Fibroblast of lung (primary cell): Measurements from ENCODE around the gene FKBP2. TPM values are rescaled to one million over a fixed set of nuclear protein-coding genes. Genes with fewer than 3 reads are reported as not detected.

Source experiments
- DNase-seq, 2 donors: peaks; one replicate each; pipeline versions ENCODE4 v3.0.0 to v3.0.0-alpha.2; 2010; ENCODE audit warnings: low read depth in 2 of 2
- H2AFZ ChIP-seq: 2 replicates; pipeline ENCODE4 v1.5.1; 2012; ENCODE audit warnings: low read length, control low read depth, inconsistent platforms
- H3K27ac ChIP-seq: 2 replicates; pipeline ENCODE4 v1.5.1; 2011; ENCODE audit warnings: low read length, control low read depth; ENCODE audit not compliant: insufficient read depth
- H3K27me3 ChIP-seq: 2 replicates; pipeline ENCODE4 v1.5.1; 2011; ENCODE audit warnings: mild to moderate bottlenecking, low read length; ENCODE audit not compliant: control insufficient read depth, insufficient read depth
- H3K36me3 ChIP-seq: 2 replicates; pipeline ENCODE4 v1.5.1; 2011; ENCODE audit warnings: low read length; ENCODE audit not compliant: control insufficient read depth, insufficient read depth
- H3K4me1 ChIP-seq: 2 replicates; pipeline ENCODE4 v1.5.1; 2011; ENCODE audit warnings: low read length; ENCODE audit not compliant: control insufficient read depth, insufficient read depth; ENCODE audit errors: extremely low read depth
- H3K4me2 ChIP-seq: 2 replicates; pipeline ENCODE4 v1.5.1; 2011; ENCODE audit warnings: low read length, control low read depth; ENCODE audit not compliant: insufficient read depth; ENCODE audit errors: extremely low read depth
- H3K4me3 ChIP-seq, 4 experiments: fragments of 200-600 bp in 1 of 4; sonication (generic) in 1 of 4; replicated peaks in 1 of 4; 2 replicates each; pipeline ENCODE4 v1.5.1; 2011 to 2016; ENCODE audit warnings: low read length in 4 of 4, low read depth in 3 of 4, mild to moderate bottlenecking in 3 of 4, control low read depth in 2 of 4, inconsistent platforms in 1 of 4, mixed read lengths in 1 of 4; ENCODE audit not compliant: insufficient read depth in 1 of 4; ENCODE audit errors: control extremely low read depth in 1 of 4
- H3K79me2 ChIP-seq: 2 replicates; pipeline ENCODE4 v1.5.1; 2012; ENCODE audit warnings: mild to moderate bottlenecking, low read length, inconsistent platforms; ENCODE audit not compliant: control insufficient read depth, insufficient read depth
- H3K9ac ChIP-seq: 2 replicates; pipeline ENCODE4 v1.5.1; 2011; ENCODE audit warnings: mild to moderate bottlenecking, low read length, control low read depth; ENCODE audit not compliant: insufficient read depth
- H3K9me3 ChIP-seq: 2 replicates; pipeline ENCODE4 v1.5.1; 2012; ENCODE audit warnings: low read depth, low read length; ENCODE audit not compliant: control insufficient read depth, insufficient read depth
- H4K20me1 ChIP-seq: 2 replicates; pipeline ENCODE4 v1.5.1; 2011; ENCODE audit warnings: low read length; ENCODE audit not compliant: control insufficient read depth, insufficient read depth; ENCODE audit errors: extremely low read depth
- CTCF ChIP-seq, 2 donors: IDR thresholded peaks in 1 of 2; conservative IDR thresholded peaks in 1 of 2; 1 replicate in 1 of 2; 2 replicates in 1 of 2; pipeline ENCODE4 v1.5.1; 2011 to 2012; ENCODE audit warnings: low read length in 2 of 2, control low read depth in 1 of 2, inconsistent platforms in 1 of 2, low read depth in 1 of 2, mild to moderate bottlenecking in 1 of 2
- EZH2 ChIP-seq: IDR thresholded peaks from 2 replicates; pipeline ENCODE4 v1.5.1; 2012; ENCODE audit warnings: low read length, control low read depth, mild to moderate bottlenecking; ENCODE audit errors: missing control alignments
- polyA plus RNA-seq, 2 donors: library from polyadenylated mRNA; depleted of rRNA in 1 of 2; stranded (reverse) in 1 of 2; unstranded in 1 of 2; fragments of >200 nt; gene quantifications; 2 replicates each; pipeline ENCODE4 v1.2.1, GENCODE V29; 2011 to 2012; ENCODE audit warnings: missing spikeins in 1 of 2
- total RNA-seq: library from RNA; depleted of rRNA; stranded (reverse); fragments of >200 nt; gene quantifications from 2 replicates; pipeline ENCODE4 v1.2.1, GENCODE V29; 2014

The FKBP2 gene
- total and polyA plus RNA-seq, 2 donors (not counting 1 experiment from before 2014, with no cell fraction given), result 34.7 to 62.9 TPM

- H3K4me2 ChIP-seq, result peak overlapping the region; percentile 96
- peak overlapping the region; percentile 54 to 76 (median 70) for H3K4me3 ChIP-seq
- TF ChIP-seq EZH2 (no peak), CTCF (conservative IDR thresholded peaks at IDR 0.05 in 1 of 2, IDR thresholded peaks at IDR 0.05 in 1 of 2; ENCODE audit: low read depth in 1 of 2, low read length in 2 of 2) (no peak)
- H3K79me2 ChIP-seq, result peaks cover 8% of the 10 kb centered on the region
- H3K27ac ChIP-seq, result peak overlapping the region; percentile 32
- no peaks in the 10 kb centered on the region for H3K27me3 ChIP-seq
- H2AFZ ChIP-seq, result no peak overlapping the region
- H3K9me3 ChIP-seq, result no peaks in the 10 kb centered on the region
- no peak for DNase-seq
- peaks cover 4% of the 10 kb centered on the region for H3K4me1 ChIP-seq
- H3K36me3 ChIP-seq, result peaks cover 13% of the 10 kb centered on the region
- H3K9ac ChIP-seq, result peak overlapping the region; percentile 46
- H4K20me1 ChIP-seq, result no peaks in the 10 kb centered on the region
These were observed 6.1 kb upstream of the FKBP2 start for GRCh38 chr11:64234647-64235379.

GRCh38 chr11:64235437-64236161, 5.3 kb upstream of the FKBP2 start:
- Histone ChIP-seq H3K79me2 (peaks cover 8% of the 10 kb centered on the region), H3K9ac (no peak overlapping the region), H3K4me3 (peak overlapping the region; percentile 54 to 76 (median 70)), H2AFZ (no peak overlapping the region), H4K20me1 (no peaks in the 10 kb centered on the region), H3K9me3 (no peaks in the 10 kb centered on the region), H3K27me3 (no peaks in the 10 kb centered on the region), H3K27ac (no peak overlapping the region), H3K36me3 (peaks cover 13% of the 10 kb centered on the region), H3K4me2 (peak overlapping the region; percentile 96), H3K4me1 (peaks cover 10% of the 10 kb centered on the region)
- no peak for DNase-seq
- TF ChIP-seq CTCF (conservative IDR thresholded peaks at IDR 0.05 in 1 of 2, IDR thresholded peaks at IDR 0.05 in 1 of 2; ENCODE audit: low read depth in 1 of 2, low read length in 2 of 2) (no peak), EZH2 (no peak)

GRCh38 chr11:64237484-64237951, 3.4 kb upstream of the FKBP2 start:
- Histone ChIP-seq H3K9ac (no peak overlapping the region), H4K20me1 (no peaks in the 10 kb centered on the region), H3K4me2 (no peak overlapping the region), H3K4me1 (peaks cover 7% of the 10 kb centered on the region), H3K4me3 (no peak overlapping the region), H3K9me3 (no peaks in the 10 kb centered on the region), H3K79me2 (peaks cover 14% of the 10 kb centered on the region), H3K27ac (no peak overlapping the region), H3K27me3 (no peaks in the 10 kb centered on the region), H2AFZ (no peak overlapping the region), H3K36me3 (peaks cover 13% of the 10 kb centered on the region)
- no peak for DNase-seq
- TF ChIP-seq CTCF (conservative IDR thresholded peaks at IDR 0.05 in 1 of 2, IDR thresholded peaks at IDR 0.05 in 1 of 2; ENCODE audit: low read depth in 1 of 2, low read length in 2 of 2), result no peak
- TF ChIP-seq EZH2, result no peak
